ENCODE data around the gene AKT3.

GRCh38 chr1:243488459-243489157 is 361.4 kb downstream of the AKT3 start:
- TF ChIP-seq NFIC (IDR thresholded peaks at IDR 0.05) (no peak), REST (IDR thresholded peaks at IDR 0.05; ENCODE audit: low read depth) (no peak), TAF1 (IDR thresholded peaks at IDR 0.05; ENCODE audit: low read depth) (no peak), MAX (IDR thresholded peaks at IDR 0.05) (no peak), EP300 (IDR thresholded peaks at IDR 0.05; ENCODE audit: borderline replicate concordance) (no peak), RAD21 (IDR thresholded peaks at IDR 0.05; ENCODE audit: low read depth) (no peak), USF1 (IDR thresholded peaks at IDR 0.05) (no peak)
